Activated naive CD4-positive, alpha-beta T cell treated with anti-CD3 and anti-CD28 coated beads, Interleukin-2, amount 50 U/mL, for 24 hours (primary cell): ENCODE results near the gene OR8B3.
"Not testable (repeated sequence)": the region's sequence is repeated elsewhere in the genome, so short reads cannot be mapped to it uniquely, and the experiment has no call there.

Experiments used
- H3K27ac Mint-ChIP-seq: one replicate; pipeline ENCODE4 v1.8.0; 2021; ENCODE audit warnings: mild to moderate bottlenecking, mixed read lengths
- H3K27me3 Mint-ChIP-seq: one replicate; pipeline ENCODE4 v1.8.0; 2021; ENCODE audit warnings: mixed read lengths
- H3K36me3 Mint-ChIP-seq: one replicate; pipeline ENCODE4 v1.8.0; 2021; ENCODE audit warnings: mixed read lengths
- H3K4me1 Mint-ChIP-seq: one replicate; pipeline ENCODE4 v1.8.0; 2021; ENCODE audit warnings: mixed read lengths
- H3K4me3 Mint-ChIP-seq: one replicate; pipeline ENCODE4 v1.8.0; 2021; ENCODE audit warnings: mild to moderate bottlenecking, mixed read lengths
- H3K9me3 Mint-ChIP-seq: one replicate; pipeline ENCODE4 v1.8.0; 2021; ENCODE audit warnings: mixed read lengths

The OR8B3 gene

GRCh38 chr11:124402326-124402922 is 3.6 kb upstream of the OR8B3 start:
- Mint-ChIP-seq H3K27ac (no peak overlapping the region), H3K4me3 (no peak overlapping the region), H3K27me3 (peaks cover 4% of the 10 kb centered on the region), H3K9me3 (no peaks in the 10 kb centered on the region), H3K4me1 (no peaks in the 10 kb centered on the region), H3K36me3 (no peaks in the 10 kb centered on the region)

GRCh38 chr11:124396847-124397246 is 2.0 kb downstream of the OR8B3 start:
- not testable (repeated sequence) for H3K27ac Mint-ChIP-seq, H3K27me3 Mint-ChIP-seq, H3K9me3 Mint-ChIP-seq, H3K36me3 Mint-ChIP-seq, H3K4me3 Mint-ChIP-seq, H3K4me1 Mint-ChIP-seq

GRCh38 chr11:124394408-124394807 is 4.4 kb downstream of the OR8B3 start:
- Mint-ChIP-seq H3K4me3 (no peak overlapping the region), H3K9me3 (peaks cover 6% of the 10 kb centered on the region), H3K27ac (no peak overlapping the region), H3K4me1 (no peaks in the 10 kb centered on the region), H3K36me3 (no peaks in the 10 kb centered on the region), H3K27me3 (peaks cover 6% of the 10 kb centered on the region)

- Mint-ChIP-seq H3K9me3 (no peaks in the 10 kb centered on the region), H3K4me3 (no peak within 1 kb of the TSS), H3K36me3 (no peaks in the 10 kb centered on the region), H3K27me3 (peaks cover 5% of the 10 kb centered on the region), H3K4me1 (no peaks in the 10 kb centered on the region), H3K27ac (no peak within 1 kb of the TSS)
These were observed 14.4 kb downstream of the OR8B3 start, which contains the start of gene OR8B2 for GRCh38 chr11:124384399-124384798. TSS of gene OR8B2 (minus strand) at chr11:124384499. CDS start at chr11:124383343, 1,156 bp downstream.

GRCh38 chr11:124382857-124383256 is 16.0 kb downstream of the OR8B3 start:
- H3K27ac Mint-ChIP-seq, H3K4me3 Mint-ChIP-seq, H3K36me3 Mint-ChIP-seq, H3K9me3 Mint-ChIP-seq, H3K27me3 Mint-ChIP-seq, H3K4me1 Mint-ChIP-seq: not testable (repeated sequence)

GRCh38 chr11:124380585-124380984 is 18.2 kb downstream of the OR8B3 start:
- Mint-ChIP-seq H3K9me3 (no peaks in the 10 kb centered on the region), H3K27ac (no peak overlapping the region), H3K4me1 (no peaks in the 10 kb centered on the region), H3K4me3 (no peak overlapping the region), H3K36me3 (no peaks in the 10 kb centered on the region), H3K27me3 (peaks cover 2% of the 10 kb centered on the region)

GRCh38 chr11:124376280-124376679 is 22.5 kb downstream of the OR8B3 start:
- H3K27me3 Mint-ChIP-seq, result peaks cover 5% of the 10 kb centered on the region
- H3K4me1 Mint-ChIP-seq, result no peaks in the 10 kb centered on the region
- H3K36me3 Mint-ChIP-seq, result no peaks in the 10 kb centered on the region
- no peaks in the 10 kb centered on the region for H3K9me3 Mint-ChIP-seq
- no peak overlapping the region for H3K4me3 Mint-ChIP-seq
- no peak overlapping the region for H3K27ac Mint-ChIP-seq

GRCh38 chr11:124359566-124359965 is 39.3 kb downstream of the OR8B3 start:
- no peak overlapping the region for H3K27ac Mint-ChIP-seq
- H3K4me1 Mint-ChIP-seq, result no peaks in the 10 kb centered on the region
- H3K4me3 Mint-ChIP-seq, result no peak overlapping the region
- no peaks in the 10 kb centered on the region for H3K36me3 Mint-ChIP-seq
- peaks cover 5% of the 10 kb centered on the region for H3K27me3 Mint-ChIP-seq
- H3K9me3 Mint-ChIP-seq, result peaks cover 8% of the 10 kb centered on the region

- no peaks in the 10 kb centered on the region for H3K4me1 Mint-ChIP-seq
- H3K4me3 Mint-ChIP-seq, result no peak overlapping the region
- H3K27ac Mint-ChIP-seq, result no peak overlapping the region
- H3K9me3 Mint-ChIP-seq, result peaks cover 22% of the 10 kb centered on the region
- H3K36me3 Mint-ChIP-seq, result no peaks in the 10 kb centered on the region
- H3K27me3 Mint-ChIP-seq, result peaks cover 7% of the 10 kb centered on the region
These were observed 52.4 kb downstream of the OR8B3 start for GRCh38 chr11:124346311-124346955.
